HepG2 (cell line): Measurements from ENCODE around the gene STUB1. TPM values are rescaled to one million over a fixed set of nuclear protein-coding genes. Genes with fewer than 3 reads are reported as not detected.

Source experiments
- ARID5B ChIP-seq: IDR thresholded peaks from 2 replicates; pipeline ENCODE4 v1.4.0; 2020; ENCODE audit warnings: mild to moderate bottlenecking, missing genetic modification reagents
- MXD4 ChIP-seq: IDR thresholded peaks from 2 replicates; pipeline ENCODE4 v1.6.1; 2016; ENCODE audit warnings: mild to moderate bottlenecking, missing biosample characterization, missing genetic modification reagents
- SOX6 ChIP-seq, 2 experiments: fragments of 450-650 bp in 1 of 2; sonication (generic) in 1 of 2; formaldehyde crosslinking in 1 of 2; IDR thresholded peaks; 2 replicates each; pipeline versions ENCODE4 v1.4.0 to v1.6.1; 2017 to 2020; ENCODE audit warnings: antibody characterized with exemption in 1 of 2, mild to moderate bottlenecking in 1 of 2, missing genetic modification reagents in 1 of 2
- ZBTB4 ChIP-seq: sonication (generic); formaldehyde crosslinking; IDR thresholded peaks from 2 replicates; pipeline ENCODE4 v1.4.0; 2020; ENCODE audit warnings: missing genetic modification reagents, mild to moderate bottlenecking, borderline replicate concordance
- ZEB1 ChIP-seq: IDR thresholded peaks from 2 replicates; pipeline ENCODE4 v1.6.1; 2012; ENCODE audit warnings: mild to moderate bottlenecking, low read depth, inconsistent platforms; ENCODE audit not compliant: insufficient replicate concordance
- ZNF142 ChIP-seq: sonication (generic); formaldehyde crosslinking; IDR thresholded peaks from 2 replicates; pipeline ENCODE4 v1.4.0; 2020; ENCODE audit warnings: missing genetic modification reagents
- ZNF253 ChIP-seq: sonication (generic); formaldehyde crosslinking; IDR thresholded peaks from 2 replicates; pipeline ENCODE4 v1.8.0; 2022; ENCODE audit warnings: mild to moderate bottlenecking, missing genetic modification reagents, borderline replicate concordance
- polyA plus RNA-seq, 8 experiments: library from polyadenylated mRNA; depleted of rRNA in 3 of 8; stranded (reverse) in 7 of 8; unstranded in 1 of 8; fragments of >200 nt; fragmentation: Illumina TruSeq in 4 of 8; extraction: Trizol in 4 of 8; gene quantifications; 2 replicates each; pipeline versions ENCODE4 v1.2.1 to v1.2.3, GENCODE V29; 2011 to 2016; ENCODE audit warnings: low read depth in 4 of 8, missing spikeins in 1 of 8, mixed read lengths in 1 of 8; ENCODE audit not compliant: insufficient read depth in 1 of 8
- total RNA-seq, 5 experiments: library from RNA; depleted of rRNA; stranded (reverse); fragments of >200 nt; fragmentation: Illumina TruSeq; extraction: Trizol; gene quantifications; 2 replicates each; pipeline ENCODE4 v1.2.3, GENCODE V29; 2016; ENCODE audit warnings: low read depth in 1 of 5

The STUB1 gene
- total and polyA plus RNA-seq, 2 of the 13 experiments (the other 11 are each of a cell fraction or from before 2014, with no cell fraction given) = 52.9 to 78.2 TPM

GRCh38 chr16:695355-696089 is 15.3 kb downstream of the STUB1 start (continued):
- peak; percentile 92; the same call in 1 of the 2 replicates for TF ChIP-seq ZNF253 (CRISPR knock-in tag)
- peak; percentile 92 for TF ChIP-seq ZNF142
- TF ChIP-seq SOX6 (IDR thresholded peaks at IDR 0.05) = no peak
- 0 out of 2 replicates have a peak, but pooled peaks have one; percentile 29 for TF ChIP-seq SOX6 (CRISPR knock-in tag; IDR thresholded peaks at IDR 0.05)
- no peak for TF ChIP-seq ZEB1
- TF ChIP-seq MXD4 (CRISPR knock-in tag) = 0 out of 2 replicates have a peak, but pooled peaks have one; percentile 18
- peak; percentile 64; the same call in 1 of the 2 replicates for TF ChIP-seq ZBTB4 (CRISPR knock-in tag)
- peak; percentile 30; the same call in 1 of the 2 replicates for TF ChIP-seq ARID5B (CRISPR knock-in tag)
